ENCODE data around the gene NTRK3. TPM values are rescaled to one million over a fixed set of nuclear protein-coding genes. Genes with fewer than 3 reads are reported as not detected.

Gene NTRK3
- total and polyA plus RNA-seq, 2 of the 13 experiments (the other 11 are each of a cell fraction or from before 2014, with no cell fraction given) = not detected

DNA sequence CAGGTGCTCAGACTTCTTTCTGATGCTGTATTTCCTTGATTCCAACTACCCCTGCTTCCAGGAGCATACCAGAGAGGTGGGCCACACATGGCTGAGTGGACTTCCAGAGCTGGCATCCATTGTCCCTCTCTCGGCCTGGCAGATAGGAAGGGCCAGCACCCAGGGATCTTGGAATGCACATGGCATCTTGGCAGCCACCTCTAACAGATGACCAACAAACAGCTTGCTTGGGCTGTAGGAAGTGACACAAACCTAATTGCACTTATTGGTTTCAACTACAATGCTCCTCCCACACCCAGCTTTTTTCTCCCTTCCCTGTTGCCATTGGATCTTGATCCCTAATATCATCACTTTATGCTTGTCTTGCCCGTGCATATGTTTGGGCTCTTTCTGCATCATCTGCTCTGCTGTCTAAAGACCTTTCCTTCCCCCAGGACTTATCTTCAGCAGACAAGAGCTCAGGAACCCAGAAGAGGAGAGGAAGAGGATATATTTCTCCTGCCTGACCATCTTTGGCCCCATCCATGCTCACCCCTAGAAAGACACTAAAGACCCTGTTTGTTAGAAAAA is 294.6 kb downstream of the NTRK3 start (continued):
- TF ChIP-seq, protein P1, sequence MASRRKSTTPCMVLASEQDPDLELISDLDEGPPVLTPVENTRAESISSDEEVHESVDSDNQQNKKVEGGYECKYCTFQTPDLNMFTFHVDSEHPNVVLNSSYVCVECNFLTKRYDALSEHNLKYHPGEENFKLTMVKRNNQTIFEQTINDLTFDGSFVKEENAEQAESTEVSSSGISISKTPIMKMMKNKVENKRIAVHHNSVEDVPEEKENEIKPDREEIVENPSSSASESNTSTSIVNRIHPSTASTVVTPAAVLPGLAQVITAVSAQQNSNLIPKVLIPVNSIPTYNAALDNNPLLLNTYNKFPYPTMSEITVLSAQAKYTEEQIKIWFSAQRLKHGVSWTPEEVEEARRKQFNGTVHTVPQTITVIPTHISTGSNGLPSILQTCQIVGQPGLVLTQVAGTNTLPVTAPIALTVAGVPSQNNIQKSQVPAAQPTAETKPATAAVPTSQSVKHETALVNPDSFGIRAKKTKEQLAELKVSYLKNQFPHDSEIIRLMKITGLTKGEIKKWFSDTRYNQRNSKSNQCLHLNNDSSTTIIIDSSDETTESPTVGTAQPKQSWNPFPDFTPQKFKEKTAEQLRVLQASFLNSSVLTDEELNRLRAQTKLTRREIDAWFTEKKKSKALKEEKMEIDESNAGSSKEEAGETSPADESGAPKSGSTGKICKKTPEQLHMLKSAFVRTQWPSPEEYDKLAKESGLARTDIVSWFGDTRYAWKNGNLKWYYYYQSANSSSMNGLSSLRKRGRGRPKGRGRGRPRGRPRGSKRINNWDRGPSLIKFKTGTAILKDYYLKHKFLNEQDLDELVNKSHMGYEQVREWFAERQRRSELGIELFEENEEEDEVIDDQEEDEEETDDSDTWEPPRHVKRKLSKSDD (CRISPR knock-in tag; IDR thresholded peaks at IDR 0.05; ENCODE audit: low read depth) = no peak
- no peak for TF ChIP-seq SOX5 (CRISPR knock-in tag; IDR thresholded peaks at IDR 0.05; ENCODE audit: borderline replicate concordance)
- no peak for TF ChIP-seq XRCC5 (optimal IDR thresholded peaks at IDR 0.05; ENCODE audit: low read length)
- TF ChIP-seq REXO4 (CRISPR knock-in tag; IDR thresholded peaks at IDR 0.05; ENCODE audit: borderline replicate concordance) = no peak
- TF ChIP-seq ELF1 (CRISPR knock-in tag; IDR thresholded peaks at IDR 0.05) = no peak
- TF ChIP-seq ZNF800 (CRISPR knock-in tag; IDR thresholded peaks at IDR 0.05) = no peak
- no peak for TF ChIP-seq GATAD2A (CRISPR knock-in tag; IDR thresholded peaks at IDR 0.05)

- Histone ChIP-seq H3K4me3 (replicated peaks in 1 of 3; ENCODE audit: insufficient read depth in 1 of 3, low read depth in 2 of 3, low read length in 3 of 3) (no peak overlapping the region), H3K4me2 (ENCODE audit: low read depth, low read length) (no peak overlapping the region), H3K27ac (ENCODE audit: extremely low read length, insufficient read depth, low read length) (no peak overlapping the region), H3K79me2 (ENCODE audit: insufficient read depth, low read length) (no peaks in the 10 kb centered on the region), H3K4me1 (ENCODE audit: insufficient read depth, low read length) (no peaks in the 10 kb centered on the region), H3K36me3 (replicated peaks in 1 of 2; ENCODE audit: control insufficient read depth in 1 of 2, insufficient read depth in 2 of 2, low read length in 2 of 2) (no peaks in the 10 kb centered on the region), H3K27me3 (ENCODE audit: control insufficient read depth in 1 of 2, insufficient read depth in 2 of 2, low read length in 2 of 2) (peaks cover 0 to 6% of the 10 kb centered on the region in 2 experiments; a peak in 1 of 5 replicates), H3K9ac (ENCODE audit: insufficient read depth, low read depth, low read length) (no peak overlapping the region), H4K20me1 (ENCODE audit: insufficient read depth, low read length) (no peaks in the 10 kb centered on the region), H3K9me3 (ENCODE audit: low read length) (no peaks in the 10 kb centered on the region), H2AFZ (ENCODE audit: low read length) (no peak overlapping the region)
- ATAC-seq (no peak), FAIRE-seq (no peak), DNase-seq (ENCODE audit: low spot score) (no peak)
- in situ Hi-C loops (cut with HindIII; ENCODE audit: extremely low pct_ligation_motif_present, low pct_unique_long_range_greater_than_20kb) (no loop called here), intact Hi-C loops (cut with micrococcal nuclease; ENCODE audit: unreplicated experiment) (no loop called here)
- CTCF ChIA-PET (ENCODE audit: low intra/inter-chr PET ratio, low total read pairs) = no interaction called here
- POLR2A ChIA-PET = no interaction called here
- BruUV-seq (replicated peaks) = no TSS peak
- 0% methylated on average over 2 of the region's 4 CpGs for WGBS (ENCODE audit: low lambda C conversion rate)
- TF ChIP-seq, protein P2, sequence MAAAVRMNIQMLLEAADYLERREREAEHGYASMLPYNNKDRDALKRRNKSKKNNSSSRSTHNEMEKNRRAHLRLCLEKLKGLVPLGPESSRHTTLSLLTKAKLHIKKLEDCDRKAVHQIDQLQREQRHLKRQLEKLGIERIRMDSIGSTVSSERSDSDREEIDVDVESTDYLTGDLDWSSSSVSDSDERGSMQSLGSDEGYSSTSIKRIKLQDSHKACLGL (CRISPR knock-in tag; IDR thresholded peaks at IDR 0.05) = no peak
Measured at GRCh38 chr15:87959662-87960061, 296.9 kb downstream of the NTRK3 start.
